ENCODE measurements around the gene GJC2. TPM values are rescaled to one million over a fixed set of nuclear protein-coding genes. Genes with fewer than 3 reads are reported as not detected.
A peak's percentile ranks its signal among the peaks of the same experiment; 100 is the strongest.

Gene GJC2
- 1 to 10 TPM; 2.1 to 2.4 TPM for total RNA-seq
- polyA plus RNA-seq (2013, experiment 1 of 2) = 0.18 TPM
- polyA plus RNA-seq (2013, experiment 2 of 2) = 0.41 TPM
- total RNA-seq = 0.16 to 4.2 (median 0.88) reads per million in 172 experiments

- Mint-ChIP-seq H3K27me3 (no peaks in the 10 kb centered on the region), H3K4me1 (ENCODE audit: low read depth) (peaks cover 5% of the 10 kb centered on the region), H3K27ac (no peak within 1 kb of the TSS), H3K4me3 (no peak within 1 kb of the TSS), H3K9me3 (no peaks in the 10 kb centered on the region), H3K36me3 (ENCODE audit: low read depth) (peaks cover 12% of the 10 kb centered on the region)
- CTCF ChIA-PET = no interaction called here
- POLR2A ChIA-PET = interaction anchor here (1.6 kb wide), 1 partner anchor 9 kb away, joined by 4 read pairs; the partner anchor contains the start of gene GUK1
- no peaks in the 10 kb centered on the region for H3K9me3 ChIP-seq (ENCODE audit: control insufficient read depth in 1 of 2, insufficient read depth in 1 of 2, low read length in 2 of 2)
- H3K36me3 ChIP-seq (ENCODE audit: insufficient read depth, low read length) = peaks cover 43% of the 10 kb centered on the region
- H3K4me1 ChIP-seq (ENCODE audit: insufficient read depth, low read length) = peaks cover 15% of the 10 kb centered on the region
- DNase-seq (no peak), ATAC-seq (ENCODE audit: poor library complexity) (peak; percentile 12)
- no peak within 1 kb of the TSS for H3K4me3 ChIP-seq (ENCODE audit: low read length)
- intact Hi-C loops (cut with DNase I, micrococcal nuclease) = loop anchor here in 1 of 2 experiments (10.0 kb wide), 1 partner anchor 1355 kb away; the partner anchor contains the start of gene NUP133
- H3K27ac ChIP-seq (ENCODE audit: low read depth in 1 of 2, low read length in 2 of 2) = no peak within 1 kb of the TSS
- no peaks in the 10 kb centered on the region for H3K27me3 ChIP-seq (ENCODE audit: control insufficient read depth in 1 of 2, insufficient read depth in 2 of 2, low read length in 2 of 2)
- TF ChIP-seq CTCF (IDR thresholded peaks at IDR 0.05) = no peak
Measured at GRCh38 chr1:228149406-228150119, at the start of gene GJC2. Gene GJC2 (plus strand): TSS chr1:228149930. CDS start chr1:228157759, 7,829 bp downstream.

DNA sequence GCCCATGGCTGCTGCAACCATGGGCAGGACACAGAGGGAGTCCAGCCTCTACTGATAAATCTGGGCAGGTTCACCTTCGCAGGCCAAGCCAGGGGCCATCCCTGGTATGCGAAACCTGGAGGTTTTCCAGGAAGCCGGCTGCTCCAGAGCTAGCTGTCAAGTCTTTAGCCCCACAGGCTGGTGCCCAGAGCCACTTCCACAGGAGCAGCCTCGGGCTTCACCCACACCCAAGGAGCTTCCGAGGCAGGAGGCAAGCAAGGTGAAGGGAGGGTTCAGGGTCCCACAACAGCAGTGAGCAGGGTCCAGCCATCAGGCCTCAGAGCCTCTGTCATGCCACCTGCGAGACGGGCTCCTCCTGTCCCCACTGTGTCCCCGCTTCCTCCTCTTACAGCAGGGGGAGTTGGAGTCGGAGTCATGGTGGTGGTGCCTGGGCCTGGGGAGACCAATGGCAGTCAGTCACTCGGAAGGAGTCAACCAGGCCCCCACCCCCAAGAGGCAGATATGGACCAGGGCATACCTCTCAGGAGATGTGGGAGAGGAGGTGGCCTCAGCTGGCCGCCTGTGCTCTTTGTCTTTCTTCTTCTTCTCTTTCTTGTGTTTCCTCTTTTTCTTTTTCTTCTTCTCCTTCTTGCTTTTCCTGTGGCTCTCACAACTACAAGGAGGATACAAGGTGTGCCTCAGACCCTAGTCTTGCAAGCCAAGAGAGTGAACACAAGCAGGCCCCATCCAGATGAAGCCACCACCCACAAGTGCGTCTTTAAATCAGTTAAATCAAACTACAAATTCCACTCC lies 48.7 kb upstream of the GJC2 start:
- peaks cover 58% of the 10 kb centered on the region for H3K36me3 ChIP-seq (ENCODE audit: insufficient read depth, low read length)
- CTCF ChIA-PET = interaction anchor here (0.9 to 1.2 kb wide), 4 partner anchors 10 to 65 kb away, joined by 3 to 6 read pairs (median 4); partner anchors contain the start of gene IBA57
- TF ChIP-seq CTCF (IDR thresholded peaks at IDR 0.05) = no peak
- Mint-ChIP-seq H3K4me1 (ENCODE audit: low read depth) (peaks cover 30% of the 10 kb centered on the region), H3K4me3 (peak overlapping the region; percentile 88), H3K36me3 (ENCODE audit: low read depth) (peaks cover 64% of the 10 kb centered on the region), H3K27me3 (no peaks in the 10 kb centered on the region), H3K27ac (peak overlapping the region; percentile 87), H3K9me3 (no peaks in the 10 kb centered on the region)
- POLR2A ChIA-PET = interaction anchor here (0.7 to 6.9 kb wide), 4 partner anchors 14 to 537 kb away, joined by 3 to 44 read pairs (median 6); partner anchors contain the start of genes ARF1 and IBA57
- no peak overlapping the region for H3K4me3 ChIP-seq (ENCODE audit: low read length)
- H3K27ac ChIP-seq (ENCODE audit: low read depth in 1 of 2, low read length in 2 of 2) = peak overlapping the region; percentile 51 to 69
- no peaks in the 10 kb centered on the region for H3K27me3 ChIP-seq (ENCODE audit: control insufficient read depth in 1 of 2, insufficient read depth in 2 of 2, low read length in 2 of 2)
- DNase-seq (no peak), ATAC-seq (ENCODE audit: poor library complexity) (no peak)
- H3K4me1 ChIP-seq (ENCODE audit: insufficient read depth, low read length) = peaks cover 41% of the 10 kb centered on the region
- H3K9me3 ChIP-seq (ENCODE audit: control insufficient read depth in 1 of 2, insufficient read depth in 1 of 2, low read length in 2 of 2) = no peaks in the 10 kb centered on the region
- intact Hi-C loops (cut with DNase I, micrococcal nuclease) = loop anchor here (10.0 kb wide), 3 partner anchors 106 to 366 kb away; partner anchors contain the start of genes JMJD4 (in 1 of the 2), SNAP47 (in 1 of the 2) and TRIM11 (in 1 of the 2)

DNA sequence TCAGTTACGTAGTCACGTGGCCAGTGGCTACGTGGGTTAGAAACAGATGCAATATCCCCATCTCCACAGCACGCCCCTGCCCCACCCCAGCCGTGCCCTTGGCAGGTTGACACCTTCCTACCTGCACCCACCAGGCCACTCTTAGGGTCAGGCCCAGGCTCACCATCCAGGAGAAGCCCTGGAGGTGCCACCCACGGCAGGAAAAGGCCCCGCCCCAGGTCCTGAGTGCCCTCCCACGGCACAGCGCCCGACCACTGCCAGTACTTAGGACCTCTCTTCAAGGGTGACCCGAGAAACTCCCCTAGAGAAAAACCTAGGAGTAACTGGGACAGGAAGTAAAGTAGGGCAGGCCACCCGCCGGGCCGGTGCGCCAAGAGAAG lies 48.1 kb upstream of the GJC2 start:
- intact Hi-C loops (cut with DNase I, micrococcal nuclease) = loop anchor here (10.0 kb wide), 3 partner anchors 107 to 367 kb away; partner anchors contain the start of genes JMJD4 (in 1 of the 2), SNAP47 (in 1 of the 2) and TRIM11 (in 1 of the 2)
- ATAC-seq (ENCODE audit: poor library complexity) (no peak), DNase-seq (peak in 3 of 14 experiments; percentile 28 to 44 (median 31))
- H3K9me3 Mint-ChIP-seq = no peaks in the 10 kb centered on the region
- Histone ChIP-seq H3K4me1 (ENCODE audit: insufficient read depth, low read length) (peaks cover 35% of the 10 kb centered on the region), H3K27ac (ENCODE audit: low read depth in 1 of 2, low read length in 2 of 2) (peak overlapping the region; percentile 51 to 69), H3K4me3 (ENCODE audit: low read length) (peak overlapping the region; percentile 83), H3K9me3 (ENCODE audit: control insufficient read depth in 1 of 2, insufficient read depth in 1 of 2, low read length in 2 of 2) (no peaks in the 10 kb centered on the region), H3K36me3 (ENCODE audit: insufficient read depth, low read length) (peaks cover 58% of the 10 kb centered on the region), H3K27me3 (ENCODE audit: control insufficient read depth in 1 of 2, insufficient read depth in 2 of 2, low read length in 2 of 2) (no peaks in the 10 kb centered on the region)
- H3K27ac Mint-ChIP-seq = peak overlapping the region; percentile 87
- CTCF ChIA-PET = interaction anchor here (0.9 to 1.2 kb wide), 3 partner anchors 14 to 64 kb away, joined by 3 to 6 read pairs (median 3); partner anchors contain the start of gene IBA57
- no peak for TF ChIP-seq CTCF (IDR thresholded peaks at IDR 0.05)
- POLR2A ChIA-PET = interaction anchor here (0.7 to 6.9 kb wide), 5 partner anchors 15 to 537 kb away, joined by 3 to 44 read pairs (median 5); partner anchors contain the start of genes ARF1 and IBA57
- H3K4me3 Mint-ChIP-seq = peak overlapping the region; percentile 88
- no peaks in the 10 kb centered on the region for H3K27me3 Mint-ChIP-seq
- H3K36me3 Mint-ChIP-seq (ENCODE audit: low read depth) = peaks cover 64% of the 10 kb centered on the region
- peaks cover 32% of the 10 kb centered on the region for H3K4me1 Mint-ChIP-seq (ENCODE audit: low read depth)
